Smooth muscle cell (in vitro differentiated cells): ENCODE measurements around the gene CDHR1. TPM values are rescaled to one million over a fixed set of nuclear protein-coding genes. Genes with fewer than 3 reads are reported as not detected.

ENCODE experiments used
- DNase-seq: peaks from one replicate; lab custom pipeline; 2025; ENCODE audit not compliant: unreplicated experiment; lab: John Stamatoyannopoulos, UW
- H2AFZ ChIP-seq: fragments of 200-600 bp; sonication (generic); 2 replicates; pipeline ENCODE4 v1.6.0; 2016; ENCODE audit warnings: antibody characterized with exemption, low read depth, mild to moderate bottlenecking
- H3F3A ChIP-seq: fragments of 200-600 bp; sonication (generic); 2 replicates; pipeline ENCODE4 v1.6.0; 2017; ENCODE audit warnings: antibody characterized with exemption, low read depth
- H3K27ac ChIP-seq: fragments of 200-600 bp; sonication (generic); 2 replicates; pipeline ENCODE4 v1.5.1; 2016; ENCODE audit warnings: low read depth, mild to moderate bottlenecking
- H3K27me3 ChIP-seq: fragments of 200-600 bp; sonication (generic); 2 replicates; pipeline ENCODE4 v1.6.1; 2016; ENCODE audit warnings: low read depth, mild to moderate bottlenecking
- H3K36me3 ChIP-seq: fragments of 200-600 bp; sonication (generic); 2 replicates; pipeline ENCODE4 v1.5.1; 2016; ENCODE audit warnings: low read depth
- H3K4me1 ChIP-seq: fragments of 200-600 bp; sonication (generic); 2 replicates; pipeline ENCODE4 v1.5.1; 2016; ENCODE audit warnings: low read depth
- H3K4me2 ChIP-seq: fragments of 200-600 bp; sonication (generic); 2 replicates; pipeline ENCODE4 v1.6.0; 2016; ENCODE audit warnings: mild to moderate bottlenecking
- H3K4me3 ChIP-seq: fragments of 200-600 bp; sonication (generic); 2 replicates; pipeline ENCODE4 v1.5.1; 2016; ENCODE audit warnings: mild to moderate bottlenecking
- H3K79me2 ChIP-seq: fragments of 200-600 bp; sonication (generic); 2 replicates; pipeline ENCODE4 v1.6.0; 2016; ENCODE audit warnings: low read depth, mild to moderate bottlenecking
- H3K9ac ChIP-seq: fragments of 200-600 bp; sonication (generic); 2 replicates; pipeline ENCODE4 v1.6.0; 2016; ENCODE audit warnings: low read depth
- H3K9me3 ChIP-seq: fragments of 200-600 bp; sonication (generic); replicated peaks from 2 replicates; pipeline ENCODE4 v1.5.1; 2016; ENCODE audit warnings: low read depth
- H4K20me1 ChIP-seq: fragments of 200-600 bp; sonication (generic); 2 replicates; pipeline ENCODE4 v1.6.0; 2016; ENCODE audit warnings: low read depth
- WGBS: methylation state at CpG from one replicate; pipeline ENCODE4 v1.1.7; 2016; ENCODE audit warnings: low lambda C conversion rate; 5-methylcytosine and 5-hydroxymethylcytosine counted together
- polyA plus RNA-seq: library from polyadenylated mRNA; unstranded; fragments of >200 nt; fragmentation: Nextera tagmentation; extraction: Ambion mirVana; gene quantifications from 2 replicates; pipeline ENCODE4 v1.2.1, GENCODE V29; 2016
- total RNA-seq: library from RNA; depleted of rRNA; stranded (reverse); fragments of >200 nt; gene quantifications from 2 replicates; pipeline ENCODE4 v1.2.3, GENCODE V29; 2014
- TF ChIP-seq, protein P1 (sequence below): fragments of 200-600 bp; sonication (generic); IDR thresholded peaks from 2 replicates; pipeline ENCODE4 v1.5.1; 2017; ENCODE audit warnings: borderline replicate concordance, mild to moderate bottlenecking, antibody characterized with exemption; ENCODE audit not compliant: insufficient read depth, poor library complexity, severe bottlenecking

The CDHR1 gene
- total and polyA plus RNA-seq, 2 experiments from 2014 or later = 0.67 to 1.2 TPM

DNA sequence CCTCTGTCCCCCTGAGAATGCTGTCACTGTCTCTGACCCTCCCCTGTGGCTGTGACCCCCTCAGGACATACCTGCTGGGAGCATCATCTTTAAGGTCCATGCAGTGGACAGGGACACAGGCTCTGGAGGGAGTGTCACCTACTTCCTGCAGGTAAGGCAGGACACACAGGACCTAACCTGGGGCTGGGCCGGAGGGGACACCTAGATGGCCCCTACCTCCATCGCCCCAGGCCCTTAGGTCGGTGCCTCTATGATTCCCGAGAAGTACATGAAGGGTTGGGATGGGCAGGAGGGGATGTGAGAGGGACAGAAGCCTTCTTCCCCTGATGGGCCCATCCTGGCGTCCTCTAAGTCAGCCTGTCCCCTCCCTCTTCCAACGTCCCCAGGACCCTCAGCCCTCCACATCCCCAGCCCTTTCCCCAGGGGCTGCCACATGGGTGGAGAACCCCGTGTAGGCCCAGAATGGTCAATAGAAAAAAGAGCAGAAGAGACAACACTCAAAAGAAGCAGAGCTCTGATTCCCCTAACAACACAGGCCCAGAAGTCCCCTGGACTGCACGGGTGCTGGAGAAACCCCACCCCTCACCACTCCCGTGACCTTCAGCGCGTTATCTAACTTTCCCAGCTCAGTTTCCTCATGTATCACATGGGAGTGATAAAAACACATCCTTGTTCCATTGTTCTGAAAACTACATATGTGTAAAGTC lies 6.4 kb downstream of the CDHR1 start:
- no peak for DNase-seq
- no peaks in the 10 kb centered on the region for H3K9me3 ChIP-seq
- no peaks in the 10 kb centered on the region for H3K79me2 ChIP-seq
- H3K27me3 ChIP-seq = peaks cover 19% of the 10 kb centered on the region
- no peak overlapping the region for H3K9ac ChIP-seq
- no peak overlapping the region for H3K4me3 ChIP-seq
- no peak overlapping the region for H3K27ac ChIP-seq
- no peaks in the 10 kb centered on the region for H3K4me1 ChIP-seq
- H3K36me3 ChIP-seq = no peaks in the 10 kb centered on the region
- H4K20me1 ChIP-seq = no peaks in the 10 kb centered on the region
- no peak overlapping the region for H2AFZ ChIP-seq
- H3F3A ChIP-seq = no peaks in the 10 kb centered on the region
- no peak overlapping the region for H3K4me2 ChIP-seq
- 90% methylated on average over 11 of the region's 11 CpGs for WGBS
- TF ChIP-seq, protein P1, sequence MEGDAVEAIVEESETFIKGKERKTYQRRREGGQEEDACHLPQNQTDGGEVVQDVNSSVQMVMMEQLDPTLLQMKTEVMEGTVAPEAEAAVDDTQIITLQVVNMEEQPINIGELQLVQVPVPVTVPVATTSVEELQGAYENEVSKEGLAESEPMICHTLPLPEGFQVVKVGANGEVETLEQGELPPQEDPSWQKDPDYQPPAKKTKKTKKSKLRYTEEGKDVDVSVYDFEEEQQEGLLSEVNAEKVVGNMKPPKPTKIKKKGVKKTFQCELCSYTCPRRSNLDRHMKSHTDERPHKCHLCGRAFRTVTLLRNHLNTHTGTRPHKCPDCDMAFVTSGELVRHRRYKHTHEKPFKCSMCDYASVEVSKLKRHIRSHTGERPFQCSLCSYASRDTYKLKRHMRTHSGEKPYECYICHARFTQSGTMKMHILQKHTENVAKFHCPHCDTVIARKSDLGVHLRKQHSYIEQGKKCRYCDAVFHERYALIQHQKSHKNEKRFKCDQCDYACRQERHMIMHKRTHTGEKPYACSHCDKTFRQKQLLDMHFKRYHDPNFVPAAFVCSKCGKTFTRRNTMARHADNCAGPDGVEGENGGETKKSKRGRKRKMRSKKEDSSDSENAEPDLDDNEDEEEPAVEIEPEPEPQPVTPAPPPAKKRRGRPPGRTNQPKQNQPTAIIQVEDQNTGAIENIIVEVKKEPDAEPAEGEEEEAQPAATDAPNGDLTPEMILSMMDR = no peak

DNA sequence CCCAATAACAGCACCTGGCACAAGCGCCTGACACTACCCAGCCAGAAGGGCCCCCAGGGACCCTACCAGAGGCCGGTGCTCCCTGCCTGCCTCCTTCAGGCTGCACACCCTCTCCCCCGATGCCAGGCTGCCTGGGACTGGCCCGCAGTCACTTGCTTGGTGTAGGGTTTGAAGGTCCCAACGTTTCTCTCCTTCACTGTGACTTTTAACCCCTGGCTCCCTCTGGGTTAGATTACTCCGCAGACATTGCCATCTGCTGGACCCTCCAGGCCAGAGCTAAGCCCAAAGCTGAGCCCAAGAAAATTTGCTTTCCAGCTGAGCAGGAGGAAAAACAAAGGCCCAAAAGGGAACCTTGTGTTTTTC lies 6.9 kb downstream of the CDHR1 start:
- H3K9ac ChIP-seq = no peak overlapping the region
- H3K79me2 ChIP-seq = no peaks in the 10 kb centered on the region
- no peak overlapping the region for H3K4me3 ChIP-seq
- H4K20me1 ChIP-seq = no peaks in the 10 kb centered on the region
- no peaks in the 10 kb centered on the region for H3K9me3 ChIP-seq
- WGBS = 79% methylated on average over 6 of the region's 6 CpGs
- no peak overlapping the region for H3K27ac ChIP-seq
- no peak overlapping the region for H3K4me2 ChIP-seq
- no peak overlapping the region for H2AFZ ChIP-seq
- H3K27me3 ChIP-seq = peaks cover 14% of the 10 kb centered on the region
- DNase-seq = no peak
- no peaks in the 10 kb centered on the region for H3F3A ChIP-seq
- no peaks in the 10 kb centered on the region for H3K36me3 ChIP-seq
- H3K4me1 ChIP-seq = no peaks in the 10 kb centered on the region
- TF ChIP-seq, protein P1 = no peak

DNA sequence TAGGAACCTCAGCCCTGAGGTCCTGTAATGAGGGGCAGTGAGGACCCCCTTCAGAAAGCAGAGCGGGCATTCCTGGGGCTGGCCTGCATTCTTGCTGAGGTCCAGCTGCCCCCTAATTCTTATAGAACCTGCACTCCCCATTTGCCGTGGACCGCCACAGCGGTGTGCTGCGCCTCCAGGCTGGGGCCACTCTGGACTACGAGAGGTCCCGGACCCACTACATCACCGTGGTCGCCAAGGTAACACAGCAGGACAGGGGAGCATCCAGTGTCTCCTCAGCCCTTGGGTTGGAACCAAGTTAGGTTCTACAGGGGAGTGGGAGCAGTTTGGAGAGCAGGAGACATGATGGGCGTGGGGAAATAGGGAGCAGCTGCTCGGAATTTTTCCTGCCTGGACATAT lies 7.3 kb downstream of the CDHR1 start:
- H3K4me1 ChIP-seq = no peaks in the 10 kb centered on the region
- TF ChIP-seq, protein P1 = no peak
- H3K36me3 ChIP-seq = no peaks in the 10 kb centered on the region
- no peak overlapping the region for H3K4me3 ChIP-seq
- no peaks in the 10 kb centered on the region for H3K9me3 ChIP-seq
- H3K79me2 ChIP-seq = no peaks in the 10 kb centered on the region
- H3F3A ChIP-seq = no peaks in the 10 kb centered on the region
- H3K27ac ChIP-seq = no peak overlapping the region
- H2AFZ ChIP-seq = no peak overlapping the region
- H3K4me2 ChIP-seq = no peak overlapping the region
- no peaks in the 10 kb centered on the region for H4K20me1 ChIP-seq
- WGBS = 92% methylated on average over 11 of the region's 11 CpGs
- peaks cover 9% of the 10 kb centered on the region for H3K27me3 ChIP-seq
- no peak for DNase-seq
- no peak overlapping the region for H3K9ac ChIP-seq

DNA sequence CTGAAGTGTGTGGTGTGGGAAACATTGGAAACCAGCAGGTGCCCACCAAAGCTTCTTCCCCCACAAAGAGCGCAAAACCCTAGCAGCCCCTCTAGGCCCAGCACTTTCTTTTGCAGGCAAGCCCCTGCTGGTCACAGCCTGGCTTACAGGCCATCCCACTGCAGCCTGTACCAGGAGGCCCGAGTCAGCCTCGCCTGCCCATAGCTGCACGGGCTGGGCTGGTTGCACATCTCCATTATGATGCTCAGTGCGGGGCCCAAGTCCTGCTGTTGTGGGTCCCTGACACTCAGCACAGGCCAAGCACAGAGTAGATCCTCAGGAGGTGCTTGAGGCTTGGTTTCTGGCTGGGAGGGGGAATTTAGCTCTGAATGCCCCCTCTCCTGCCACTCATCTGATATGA lies 8.0 kb downstream of the CDHR1 start:
- H3K9me3 ChIP-seq = no peaks in the 10 kb centered on the region
- no peaks in the 10 kb centered on the region for H4K20me1 ChIP-seq
- WGBS = 87% methylated on average over 5 of the region's 5 CpGs
- no peak overlapping the region for H3K9ac ChIP-seq
- H3K4me2 ChIP-seq = no peak overlapping the region
- no peak overlapping the region for H2AFZ ChIP-seq
- no peak for DNase-seq
- peaks cover 3% of the 10 kb centered on the region for H3K27me3 ChIP-seq
- TF ChIP-seq, protein P1 = no peak
- H3K27ac ChIP-seq = no peak overlapping the region
- H3K4me1 ChIP-seq = no peaks in the 10 kb centered on the region
- H3K36me3 ChIP-seq = no peaks in the 10 kb centered on the region
- H3F3A ChIP-seq = no peaks in the 10 kb centered on the region
- no peak overlapping the region for H3K4me3 ChIP-seq
- H3K79me2 ChIP-seq = no peaks in the 10 kb centered on the region
